Bronchial epithelial cell (primary cell): Measurements from ENCODE around the gene ARHGDIA. TPM values are rescaled to one million over a fixed set of nuclear protein-coding genes. Genes with fewer than 3 reads are reported as not detected.

Experiments
- DNase-seq: peaks from one replicate; pipeline ENCODE4 v3.0.0-alpha.2; 2010; ENCODE audit warnings: low read depth
- FAIRE-seq: peaks from 2 replicates; lab custom pipeline; 2011; peaks lifted over from hg19 to GRCh38; lab: Jason Lieb, UNC
- H3K27me3 ChIP-seq: 2 replicates; pipeline ENCODE4 v1.5.1; 2011; ENCODE audit warnings: low read length; ENCODE audit not compliant: control insufficient read depth, insufficient read depth
- H3K36me3 ChIP-seq: 2 replicates; pipeline ENCODE4 v1.5.1; 2011; ENCODE audit warnings: low read length; ENCODE audit not compliant: control insufficient read depth, insufficient read depth
- H3K4me3 ChIP-seq: 2 replicates; pipeline ENCODE4 v1.5.1; 2011; ENCODE audit warnings: mild to moderate bottlenecking, low read depth, low read length, control low read depth
- total RNA-seq: library from RNA; depleted of rRNA; stranded (reverse); fragments of >200 nt; gene quantifications from 2 replicates; pipeline ENCODE4 v1.2.1, GENCODE V29; 2014
- TF ChIP-seq, protein P1 (sequence below): IDR thresholded peaks from 2 replicates; pipeline ENCODE4 v1.5.1; 2011; ENCODE audit warnings: mild to moderate bottlenecking, moderate library complexity, low read length, control low read depth, inconsistent platforms; ENCODE audit not compliant: insufficient read depth, severe bottlenecking

The ARHGDIA gene
- total RNA-seq, 1 donor from 2014 or later: 57.4 TPM

DNA sequence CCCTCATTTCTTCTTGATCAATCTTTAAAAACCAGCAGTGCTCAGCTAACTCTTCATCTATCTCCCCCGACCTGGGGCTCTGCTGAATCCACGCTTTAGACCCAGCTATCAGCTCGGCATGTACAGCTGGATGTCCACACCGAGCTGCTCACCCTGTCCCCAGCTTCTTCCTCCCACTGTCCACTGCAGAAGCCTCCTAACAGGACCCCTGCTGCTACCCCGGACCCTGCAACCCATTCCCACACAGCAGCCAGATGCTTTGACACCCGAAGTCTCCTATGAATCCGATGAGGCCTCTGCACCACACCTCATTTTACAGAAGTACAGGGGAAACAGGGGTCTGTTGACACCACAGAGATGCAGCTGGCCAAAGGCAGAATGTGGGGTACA is 53.4 kb downstream of the ARHGDIA start:
- H3K27me3 ChIP-seq: no peaks in the 10 kb centered on the region
- no peak for FAIRE-seq
- TF ChIP-seq, protein P1, sequence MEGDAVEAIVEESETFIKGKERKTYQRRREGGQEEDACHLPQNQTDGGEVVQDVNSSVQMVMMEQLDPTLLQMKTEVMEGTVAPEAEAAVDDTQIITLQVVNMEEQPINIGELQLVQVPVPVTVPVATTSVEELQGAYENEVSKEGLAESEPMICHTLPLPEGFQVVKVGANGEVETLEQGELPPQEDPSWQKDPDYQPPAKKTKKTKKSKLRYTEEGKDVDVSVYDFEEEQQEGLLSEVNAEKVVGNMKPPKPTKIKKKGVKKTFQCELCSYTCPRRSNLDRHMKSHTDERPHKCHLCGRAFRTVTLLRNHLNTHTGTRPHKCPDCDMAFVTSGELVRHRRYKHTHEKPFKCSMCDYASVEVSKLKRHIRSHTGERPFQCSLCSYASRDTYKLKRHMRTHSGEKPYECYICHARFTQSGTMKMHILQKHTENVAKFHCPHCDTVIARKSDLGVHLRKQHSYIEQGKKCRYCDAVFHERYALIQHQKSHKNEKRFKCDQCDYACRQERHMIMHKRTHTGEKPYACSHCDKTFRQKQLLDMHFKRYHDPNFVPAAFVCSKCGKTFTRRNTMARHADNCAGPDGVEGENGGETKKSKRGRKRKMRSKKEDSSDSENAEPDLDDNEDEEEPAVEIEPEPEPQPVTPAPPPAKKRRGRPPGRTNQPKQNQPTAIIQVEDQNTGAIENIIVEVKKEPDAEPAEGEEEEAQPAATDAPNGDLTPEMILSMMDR: no peak

More for the DNA sequence above, 53.4 kb downstream of the ARHGDIA start:
- no peak overlapping the region for H3K4me3 ChIP-seq
- no peak for DNase-seq
- no peaks in the 10 kb centered on the region for H3K36me3 ChIP-seq

Other genes with a start within 250 kb of the ARHGDIA start
- gene NPLOC4, start 234.2 kb downstream of the ARHGDIA start, total RNA-seq: 60.0 and 61.2 TPM in 2 replicates
- 0.53 and 0.64 TPM in 2 replicates for gene TSPAN10, start 234.1 kb downstream of the ARHGDIA start, total RNA-seq
- not detected in 2 replicates for gene PDE6G, start 214.8 kb downstream of the ARHGDIA start, total RNA-seq
- 47.7 and 73.7 TPM in 2 replicates for gene OXLD1, start 204.7 kb downstream of the ARHGDIA start, total RNA-seq
- gene CCDC137, start 204.6 kb downstream of the ARHGDIA start, total RNA-seq: 6.8 and 10.2 TPM in 2 replicates
- gene ARL16, start 187.5 kb downstream of the ARHGDIA start, total RNA-seq: 23.0 and 25.8 TPM in 2 replicates
- 77.7 and 84.4 TPM in 2 replicates for gene HGS, start 187.3 kb downstream of the ARHGDIA start, total RNA-seq
- 11.6 and 13.6 TPM in 2 replicates for gene MRPL12, start 168.0 kb downstream of the ARHGDIA start, total RNA-seq
- gene SLC25A10, start 159.1 kb downstream of the ARHGDIA start, total RNA-seq: 20.3 and 21.1 TPM in 2 replicates
- not detected in 2 replicates for gene GCGR, start 67.2 kb downstream of the ARHGDIA start, total RNA-seq
- 25.8 and 32.6 TPM in 2 replicates for gene MCRIP1, start 38.0 kb downstream of the ARHGDIA start, total RNA-seq
- 0.13 TPM in 1 of 2 replicates, not detected in the other for gene PPP1R27, start 36.3 kb downstream of the ARHGDIA start, total RNA-seq
- 673 and 821 TPM in 2 replicates for gene P4HB, start 10.8 kb downstream of the ARHGDIA start, total RNA-seq
- 105 and 145 TPM in 2 replicates for gene ALYREF, start 20.2 kb upstream of the ARHGDIA start, total RNA-seq
- gene ANAPC11, start 20.4 kb upstream of the ARHGDIA start, total RNA-seq: 237 and 251 TPM in 2 replicates
- gene NPB, start 30.9 kb upstream of the ARHGDIA start, total RNA-seq: 0.26 and 0.51 TPM in 2 replicates
- gene PCYT2, start 40.1 kb upstream of the ARHGDIA start, total RNA-seq: 16.5 and 29.5 TPM in 2 replicates
- gene SIRT7, start 46.8 kb upstream of the ARHGDIA start, total RNA-seq: 48.4 and 62.2 TPM in 2 replicates
- gene MAFG, start 56.4 kb upstream of the ARHGDIA start, total RNA-seq: 16.8 and 19.6 TPM in 2 replicates
- gene PYCR1, start 66.0 kb upstream of the ARHGDIA start, total RNA-seq: 152 and 178 TPM in 2 replicates
- gene MYADML2, start 75.9 kb upstream of the ARHGDIA start, total RNA-seq: not detected in 2 replicates
- 0.13 TPM in 1 of 2 replicates, not detected in the other for gene NOTUM, start 89.8 kb upstream of the ARHGDIA start, total RNA-seq
- gene ASPSCR1, start 106.3 kb upstream of the ARHGDIA start, total RNA-seq: 22.6 and 32.1 TPM in 2 replicates
- 33.8 and 38.7 TPM in 2 replicates for gene CENPX, start 151.5 kb upstream of the ARHGDIA start, total RNA-seq
- 6.1 and 8.4 TPM in 2 replicates for gene LRRC45, start 152.0 kb upstream of the ARHGDIA start, total RNA-seq
- 18.7 and 25.2 TPM in 2 replicates for gene RAC3, start 160.3 kb upstream of the ARHGDIA start, total RNA-seq
- 83.3 and 87.9 TPM in 2 replicates for gene DCXR, start 166.4 kb upstream of the ARHGDIA start, total RNA-seq
- gene RFNG, start 180.5 kb upstream of the ARHGDIA start, total RNA-seq: 26.3 and 38.7 TPM in 2 replicates
- gene GPS1, start 180.6 kb upstream of the ARHGDIA start, total RNA-seq: 83.7 and 117 TPM in 2 replicates
- 122 and 125 TPM in 2 replicates for gene DUS1L, start 194.5 kb upstream of the ARHGDIA start, total RNA-seq
- gene FASN, start 226.9 kb upstream of the ARHGDIA start, total RNA-seq: 37.1 and 38.5 TPM in 2 replicates